WTC11 (cell line): ENCODE measurements around the gene CCS.

ENCODE experiments used
- CREM ChIP-seq: sonication (generic); formaldehyde crosslinking; IDR thresholded peaks from 2 replicates; pipeline ENCODE4 v1.8.1; 2022; ENCODE audit warnings: mild to moderate bottlenecking, missing genetic modification reagents, moderate library complexity
- NFYB ChIP-seq: sonication (generic); formaldehyde crosslinking; conservative IDR thresholded peaks from 2 replicates; pipeline ENCODE4 v1.8.0; 2022; ENCODE audit warnings: low read depth, missing genetic modification reagents
- ZNF263 ChIP-seq: sonication (generic); formaldehyde crosslinking; IDR thresholded peaks from 2 replicates; pipeline ENCODE4 v1.8.1; 2022; ENCODE audit warnings: low read depth, mild to moderate bottlenecking, moderate library complexity, missing genetic modification reagents
- TF ChIP-seq, protein P1 (sequence below): sonication (generic); formaldehyde crosslinking; IDR thresholded peaks from 2 replicates; pipeline ENCODE4 v1.8.1; 2023; ENCODE audit warnings: mild to moderate bottlenecking, missing genetic modification reagents
- TF ChIP-seq, protein P2 (sequence below): sonication (generic); formaldehyde crosslinking; IDR thresholded peaks from 2 replicates; pipeline ENCODE4 v1.8.1; 2023; ENCODE audit warnings: mild to moderate bottlenecking, moderate library complexity, missing genetic modification reagents
- TF ChIP-seq, protein P3 (sequence below): fragments of 200-600 bp; IDR thresholded peaks from 2 replicates; pipeline ENCODE4 v1.8.0; 2022; ENCODE audit warnings: antibody characterized with exemption
- TF ChIP-seq, protein P4 (sequence below): sonication (generic); formaldehyde crosslinking; IDR thresholded peaks from 2 replicates; pipeline ENCODE4 v1.8.1; 2022; ENCODE audit warnings: mild to moderate bottlenecking, moderate library complexity, missing genetic modification reagents
- TF ChIP-seq, protein P5 (sequence below): fragments of 250-450 bp; sonication (Bioruptor Pico); IDR thresholded peaks from 2 replicates; pipeline ENCODE4 v1.9.0; 2021; ENCODE audit warnings: mild to moderate bottlenecking, borderline replicate concordance

DNA sequence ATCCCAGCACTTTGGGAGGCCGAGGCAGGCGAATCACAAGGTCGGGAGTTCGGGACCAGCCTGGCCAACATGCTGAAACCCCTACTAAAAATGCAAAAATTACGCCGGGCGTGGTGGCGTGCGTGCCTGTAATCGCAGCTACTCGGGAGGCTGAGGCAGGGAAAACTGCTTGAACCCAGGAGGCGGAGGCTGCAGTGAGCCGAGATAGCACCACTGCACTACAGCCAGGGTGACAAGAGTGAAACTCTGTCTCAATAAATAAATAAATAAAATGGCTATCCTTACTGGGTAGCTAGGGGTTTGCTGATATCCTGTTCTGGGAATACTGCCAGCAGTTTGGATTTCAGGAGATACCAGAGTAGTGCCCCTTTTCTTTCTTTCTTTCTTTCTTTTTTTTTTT lies 21.1 kb downstream of the CCS start:
- TF ChIP-seq, protein P1, sequence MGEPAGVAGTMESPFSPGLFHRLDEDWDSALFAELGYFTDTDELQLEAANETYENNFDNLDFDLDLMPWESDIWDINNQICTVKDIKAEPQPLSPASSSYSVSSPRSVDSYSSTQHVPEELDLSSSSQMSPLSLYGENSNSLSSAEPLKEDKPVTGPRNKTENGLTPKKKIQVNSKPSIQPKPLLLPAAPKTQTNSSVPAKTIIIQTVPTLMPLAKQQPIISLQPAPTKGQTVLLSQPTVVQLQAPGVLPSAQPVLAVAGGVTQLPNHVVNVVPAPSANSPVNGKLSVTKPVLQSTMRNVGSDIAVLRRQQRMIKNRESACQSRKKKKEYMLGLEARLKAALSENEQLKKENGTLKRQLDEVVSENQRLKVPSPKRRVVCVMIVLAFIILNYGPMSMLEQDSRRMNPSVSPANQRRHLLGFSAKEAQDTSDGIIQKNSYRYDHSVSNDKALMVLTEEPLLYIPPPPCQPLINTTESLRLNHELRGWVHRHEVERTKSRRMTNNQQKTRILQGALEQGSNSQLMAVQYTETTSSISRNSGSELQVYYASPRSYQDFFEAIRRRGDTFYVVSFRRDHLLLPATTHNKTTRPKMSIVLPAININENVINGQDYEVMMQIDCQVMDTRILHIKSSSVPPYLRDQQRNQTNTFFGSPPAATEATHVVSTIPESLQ (CRISPR knock-in tag) = no peak
- TF ChIP-seq NFYB (CRISPR knock-in tag) = no peak
- TF ChIP-seq, protein P2, sequence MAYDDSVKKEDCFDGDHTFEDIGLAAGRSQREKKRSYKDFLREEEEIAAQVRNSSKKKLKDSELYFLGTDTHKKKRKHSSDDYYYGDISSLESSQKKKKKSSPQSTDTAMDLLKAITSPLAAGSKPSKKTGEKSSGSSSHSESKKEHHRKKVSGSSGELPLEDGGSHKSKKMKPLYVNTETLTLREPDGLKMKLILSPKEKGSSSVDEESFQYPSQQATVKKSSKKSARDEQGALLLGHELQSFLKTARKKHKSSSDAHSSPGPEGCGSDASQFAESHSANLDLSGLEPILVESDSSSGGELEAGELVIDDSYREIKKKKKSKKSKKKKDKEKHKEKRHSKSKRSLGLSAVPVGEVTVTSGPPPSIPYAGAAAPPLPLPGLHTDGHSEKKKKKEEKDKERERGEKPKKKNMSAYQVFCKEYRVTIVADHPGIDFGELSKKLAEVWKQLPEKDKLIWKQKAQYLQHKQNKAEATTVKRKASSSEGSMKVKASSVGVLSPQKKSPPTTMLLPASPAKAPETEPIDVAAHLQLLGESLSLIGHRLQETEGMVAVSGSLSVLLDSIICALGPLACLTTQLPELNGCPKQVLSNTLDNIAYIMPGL (CRISPR knock-in tag) = no peak
- TF ChIP-seq, protein P3, sequence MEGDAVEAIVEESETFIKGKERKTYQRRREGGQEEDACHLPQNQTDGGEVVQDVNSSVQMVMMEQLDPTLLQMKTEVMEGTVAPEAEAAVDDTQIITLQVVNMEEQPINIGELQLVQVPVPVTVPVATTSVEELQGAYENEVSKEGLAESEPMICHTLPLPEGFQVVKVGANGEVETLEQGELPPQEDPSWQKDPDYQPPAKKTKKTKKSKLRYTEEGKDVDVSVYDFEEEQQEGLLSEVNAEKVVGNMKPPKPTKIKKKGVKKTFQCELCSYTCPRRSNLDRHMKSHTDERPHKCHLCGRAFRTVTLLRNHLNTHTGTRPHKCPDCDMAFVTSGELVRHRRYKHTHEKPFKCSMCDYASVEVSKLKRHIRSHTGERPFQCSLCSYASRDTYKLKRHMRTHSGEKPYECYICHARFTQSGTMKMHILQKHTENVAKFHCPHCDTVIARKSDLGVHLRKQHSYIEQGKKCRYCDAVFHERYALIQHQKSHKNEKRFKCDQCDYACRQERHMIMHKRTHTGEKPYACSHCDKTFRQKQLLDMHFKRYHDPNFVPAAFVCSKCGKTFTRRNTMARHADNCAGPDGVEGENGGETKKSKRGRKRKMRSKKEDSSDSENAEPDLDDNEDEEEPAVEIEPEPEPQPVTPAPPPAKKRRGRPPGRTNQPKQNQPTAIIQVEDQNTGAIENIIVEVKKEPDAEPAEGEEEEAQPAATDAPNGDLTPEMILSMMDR = no peak
- no peak for TF ChIP-seq ZNF263 (CRISPR knock-in tag)
- no peak for TF ChIP-seq CREM (CRISPR knock-in tag)
- TF ChIP-seq, protein P4, sequence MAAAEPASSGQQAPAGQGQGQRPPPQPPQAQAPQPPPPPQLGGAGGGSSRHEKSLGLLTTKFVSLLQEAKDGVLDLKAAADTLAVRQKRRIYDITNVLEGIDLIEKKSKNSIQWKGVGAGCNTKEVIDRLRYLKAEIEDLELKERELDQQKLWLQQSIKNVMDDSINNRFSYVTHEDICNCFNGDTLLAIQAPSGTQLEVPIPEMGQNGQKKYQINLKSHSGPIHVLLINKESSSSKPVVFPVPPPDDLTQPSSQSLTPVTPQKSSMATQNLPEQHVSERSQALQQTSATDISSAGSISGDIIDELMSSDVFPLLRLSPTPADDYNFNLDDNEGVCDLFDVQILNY (CRISPR knock-in tag) = no peak
- TF ChIP-seq, protein P5, sequence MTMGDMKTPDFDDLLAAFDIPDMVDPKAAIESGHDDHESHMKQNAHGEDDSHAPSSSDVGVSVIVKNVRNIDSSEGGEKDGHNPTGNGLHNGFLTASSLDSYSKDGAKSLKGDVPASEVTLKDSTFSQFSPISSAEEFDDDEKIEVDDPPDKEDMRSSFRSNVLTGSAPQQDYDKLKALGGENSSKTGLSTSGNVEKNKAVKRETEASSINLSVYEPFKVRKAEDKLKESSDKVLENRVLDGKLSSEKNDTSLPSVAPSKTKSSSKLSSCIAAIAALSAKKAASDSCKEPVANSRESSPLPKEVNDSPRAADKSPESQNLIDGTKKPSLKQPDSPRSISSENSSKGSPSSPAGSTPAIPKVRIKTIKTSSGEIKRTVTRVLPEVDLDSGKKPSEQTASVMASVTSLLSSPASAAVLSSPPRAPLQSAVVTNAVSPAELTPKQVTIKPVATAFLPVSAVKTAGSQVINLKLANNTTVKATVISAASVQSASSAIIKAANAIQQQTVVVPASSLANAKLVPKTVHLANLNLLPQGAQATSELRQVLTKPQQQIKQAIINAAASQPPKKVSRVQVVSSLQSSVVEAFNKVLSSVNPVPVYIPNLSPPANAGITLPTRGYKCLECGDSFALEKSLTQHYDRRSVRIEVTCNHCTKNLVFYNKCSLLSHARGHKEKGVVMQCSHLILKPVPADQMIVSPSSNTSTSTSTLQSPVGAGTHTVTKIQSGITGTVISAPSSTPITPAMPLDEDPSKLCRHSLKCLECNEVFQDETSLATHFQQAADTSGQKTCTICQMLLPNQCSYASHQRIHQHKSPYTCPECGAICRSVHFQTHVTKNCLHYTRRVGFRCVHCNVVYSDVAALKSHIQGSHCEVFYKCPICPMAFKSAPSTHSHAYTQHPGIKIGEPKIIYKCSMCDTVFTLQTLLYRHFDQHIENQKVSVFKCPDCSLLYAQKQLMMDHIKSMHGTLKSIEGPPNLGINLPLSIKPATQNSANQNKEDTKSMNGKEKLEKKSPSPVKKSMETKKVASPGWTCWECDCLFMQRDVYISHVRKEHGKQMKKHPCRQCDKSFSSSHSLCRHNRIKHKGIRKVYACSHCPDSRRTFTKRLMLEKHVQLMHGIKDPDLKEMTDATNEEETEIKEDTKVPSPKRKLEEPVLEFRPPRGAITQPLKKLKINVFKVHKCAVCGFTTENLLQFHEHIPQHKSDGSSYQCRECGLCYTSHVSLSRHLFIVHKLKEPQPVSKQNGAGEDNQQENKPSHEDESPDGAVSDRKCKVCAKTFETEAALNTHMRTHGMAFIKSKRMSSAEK (CRISPR knock-in tag) = no peak
